IPS-11a (cell line): Measurements from ENCODE around the gene UBE3C.
"Not testable (repeated sequence)": the region's sequence is repeated elsewhere in the genome, so short reads cannot be mapped to it uniquely, and the experiment has no call there.

Source experiments
- H3K4me3 ChIP-seq: one replicate; pipeline ENCODE4 v1.5.1; 2013; ENCODE audit warnings: low read depth, low read length, control low read depth

UBE3C gene

DNA sequence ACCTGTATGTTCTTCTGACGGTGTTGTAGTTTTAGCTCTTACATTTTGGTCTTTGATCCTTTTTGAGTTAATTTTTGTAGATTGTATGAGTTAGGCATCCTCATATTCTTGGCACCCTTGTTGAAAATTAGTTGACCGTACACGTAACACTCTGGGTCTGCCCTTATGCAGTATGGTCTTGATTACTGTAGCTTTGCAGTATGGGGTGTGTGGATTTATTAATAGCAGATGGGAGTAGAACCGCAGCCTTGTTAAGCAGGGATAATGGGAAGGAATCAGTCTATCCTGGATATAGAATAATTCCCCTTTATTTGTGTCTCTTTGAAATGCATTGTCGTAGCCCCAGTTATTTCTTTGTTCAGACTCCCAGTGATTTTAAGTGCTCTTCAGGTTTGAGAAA is 95.5 kb downstream of the UBE3C start:
- H3K4me3 ChIP-seq = no peak overlapping the region

DNA sequence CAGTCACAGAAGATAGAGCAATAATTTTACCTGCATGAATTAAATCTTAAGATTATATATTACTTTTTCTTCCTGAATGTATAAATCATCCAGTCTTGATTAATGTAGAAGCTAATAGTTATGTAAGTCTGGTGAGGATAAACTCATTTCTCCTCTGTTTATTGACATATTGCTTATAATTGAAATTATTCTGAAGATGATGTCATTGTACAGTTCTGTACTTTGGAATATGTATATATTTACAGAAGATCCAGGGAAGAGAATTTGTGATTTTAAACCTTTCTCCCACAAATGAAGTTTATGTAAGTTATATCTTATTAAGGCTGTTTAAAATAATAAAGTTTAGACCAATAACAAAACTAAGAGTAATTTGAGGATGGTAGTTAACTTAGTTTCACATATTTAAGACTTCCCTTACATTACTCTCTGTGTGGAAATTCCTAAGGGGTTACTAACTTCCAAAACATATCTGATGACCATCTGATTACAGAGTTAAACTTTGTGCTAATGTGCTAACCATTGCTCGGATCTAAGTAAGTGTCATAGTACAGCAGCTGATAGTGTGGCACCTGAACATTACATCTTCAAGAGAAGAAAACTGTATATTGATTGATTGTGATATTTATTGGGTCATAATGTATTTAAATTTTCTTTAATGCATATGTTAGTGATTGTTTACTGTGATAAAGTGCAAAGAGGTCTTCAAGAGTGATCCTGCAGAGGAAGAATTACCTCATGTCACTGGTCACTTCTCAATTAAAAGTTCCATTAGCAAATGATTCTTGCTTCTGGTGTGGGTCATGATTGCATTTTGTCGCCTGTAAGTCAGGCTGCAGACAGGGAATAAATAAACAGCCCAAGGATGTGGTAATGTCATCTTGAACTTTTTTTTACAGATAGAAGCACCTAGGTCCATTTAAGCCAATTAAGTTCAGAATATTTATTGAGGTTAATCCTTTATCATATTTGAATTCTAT is 96.9 kb downstream of the UBE3C start:
- H3K4me3 ChIP-seq = no peak overlapping the region

DNA sequence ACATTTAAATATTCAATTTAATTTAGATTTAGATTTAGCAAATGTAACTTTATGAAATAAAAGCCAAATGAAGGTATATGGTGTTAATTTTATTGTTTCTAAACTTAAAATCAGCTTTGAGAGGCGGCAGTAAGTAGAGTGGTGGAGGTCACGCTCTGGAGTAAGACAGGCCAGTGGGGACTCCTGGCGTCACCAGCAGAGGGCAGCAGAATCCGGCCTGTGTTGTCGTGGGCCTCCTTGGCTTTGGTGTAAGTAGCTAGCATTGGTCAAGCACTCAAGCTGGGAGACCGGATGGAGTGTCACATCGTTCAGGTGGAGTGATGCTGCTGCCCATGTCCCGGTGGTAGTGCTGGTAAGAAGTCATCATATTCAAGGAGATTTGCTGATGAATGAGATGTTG is 99.4 kb downstream of the UBE3C start:
- H3K4me3 ChIP-seq = no peak overlapping the region

DNA sequence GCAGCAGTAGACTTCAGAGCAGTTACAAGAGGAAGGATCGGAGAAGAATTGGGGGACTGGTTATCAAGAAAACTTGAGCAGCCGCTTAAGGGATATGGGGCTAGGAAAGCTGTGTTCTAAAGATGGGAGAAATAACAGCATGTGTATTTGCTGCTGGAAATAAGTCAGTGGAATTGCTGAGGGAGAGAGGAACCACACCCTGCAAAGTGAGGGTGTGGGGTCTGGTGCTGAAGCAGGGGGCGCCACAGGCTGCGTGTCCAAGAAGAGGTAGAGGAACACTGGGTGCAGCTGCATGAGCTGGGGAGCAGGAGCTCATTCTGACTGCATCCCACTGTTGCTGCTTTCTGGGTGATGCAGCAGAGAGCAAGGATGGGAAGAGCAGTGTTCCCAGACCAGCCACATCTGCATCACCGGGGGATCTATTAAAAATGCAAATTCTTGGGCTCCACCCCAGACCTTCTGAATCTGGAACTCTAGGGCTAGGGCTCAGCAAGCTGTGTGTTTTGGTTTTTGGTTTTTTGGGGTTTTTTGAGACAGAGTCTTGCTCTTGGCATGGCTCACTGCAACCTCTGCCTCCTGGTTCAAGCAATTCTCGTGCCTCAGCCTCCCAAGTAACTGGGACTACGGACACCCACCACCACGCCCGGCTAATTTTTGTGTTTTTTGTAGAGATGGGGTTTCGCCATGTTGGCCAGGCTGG is 101.0 kb downstream of the UBE3C start:
- no peak overlapping the region for H3K4me3 ChIP-seq

DNA sequence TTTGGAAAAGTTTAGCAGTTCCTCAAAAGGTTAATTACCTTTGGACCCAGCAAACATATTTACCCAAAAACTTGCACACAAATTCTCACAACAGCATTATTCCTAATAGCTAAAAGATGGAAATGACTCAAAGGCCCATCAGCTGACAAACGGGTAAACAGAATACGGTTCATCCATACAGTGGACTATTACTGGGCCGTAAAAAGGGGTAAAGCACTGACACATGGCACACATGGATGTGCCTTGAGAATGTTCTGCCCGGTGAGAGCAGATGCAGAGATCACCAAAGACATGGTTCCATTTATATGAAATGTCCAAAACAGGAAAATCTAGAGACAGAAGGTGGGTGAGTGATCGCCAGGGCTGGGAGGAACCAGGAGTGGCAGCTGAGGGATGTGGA is 102.9 kb downstream of the UBE3C start:
- no peak overlapping the region for H3K4me3 ChIP-seq

DNA sequence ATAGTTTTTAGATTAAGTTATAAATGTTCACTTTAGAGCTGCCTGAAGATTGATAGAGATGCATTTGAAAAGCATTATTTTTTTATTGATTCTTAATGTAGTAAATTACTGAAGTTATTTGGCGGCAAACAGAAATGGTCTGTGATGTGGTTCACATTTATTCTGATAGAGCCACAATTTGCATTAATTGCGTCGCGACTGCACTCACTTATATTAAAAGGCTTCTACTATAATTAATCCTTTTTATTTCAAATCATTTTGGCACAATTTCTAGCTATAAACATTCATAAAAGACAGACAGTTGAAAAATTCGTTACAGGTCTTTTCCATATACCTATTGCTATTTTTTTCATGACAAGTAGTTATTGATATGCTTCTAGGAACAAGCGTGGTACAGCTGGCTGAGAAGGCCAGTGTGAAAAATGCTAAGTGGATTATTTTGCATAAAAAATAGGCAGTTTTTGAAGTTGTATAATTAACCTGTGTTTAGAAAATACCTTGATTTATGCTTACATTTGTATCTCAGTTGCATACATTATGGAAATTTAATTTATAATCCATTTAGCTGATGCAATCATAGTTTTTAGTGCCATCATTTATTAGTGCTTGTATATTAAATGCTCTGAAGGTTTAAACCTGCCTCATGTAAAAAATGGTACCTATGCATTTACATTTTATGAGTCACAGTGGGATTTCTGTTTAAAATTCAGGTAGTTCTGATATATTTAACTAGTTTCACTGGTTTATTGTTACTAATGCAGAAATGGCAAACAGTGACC is 106.0 kb downstream of the UBE3C start:
- H3K4me3 ChIP-seq = no peak overlapping the region

DNA sequence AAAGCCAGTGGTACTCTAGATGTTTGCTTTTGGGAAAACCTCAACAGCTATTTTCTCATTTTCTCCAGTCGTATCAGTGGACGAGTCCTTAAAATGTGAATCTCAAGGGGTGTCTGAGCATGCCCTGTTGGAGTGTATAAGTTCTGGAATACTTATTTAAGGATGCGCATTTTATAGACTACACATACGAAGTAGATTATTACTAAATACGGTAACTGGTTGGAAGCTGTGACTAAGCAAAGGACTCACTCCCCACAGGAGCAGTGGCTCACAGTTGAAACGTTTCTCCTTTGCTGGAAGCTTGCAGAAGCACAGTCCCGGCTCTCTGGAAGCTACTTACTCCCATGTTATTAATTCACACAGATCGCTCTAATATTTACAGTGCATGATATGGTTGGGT is 107.3 kb downstream of the UBE3C start:
- no peak overlapping the region for H3K4me3 ChIP-seq

DNA sequence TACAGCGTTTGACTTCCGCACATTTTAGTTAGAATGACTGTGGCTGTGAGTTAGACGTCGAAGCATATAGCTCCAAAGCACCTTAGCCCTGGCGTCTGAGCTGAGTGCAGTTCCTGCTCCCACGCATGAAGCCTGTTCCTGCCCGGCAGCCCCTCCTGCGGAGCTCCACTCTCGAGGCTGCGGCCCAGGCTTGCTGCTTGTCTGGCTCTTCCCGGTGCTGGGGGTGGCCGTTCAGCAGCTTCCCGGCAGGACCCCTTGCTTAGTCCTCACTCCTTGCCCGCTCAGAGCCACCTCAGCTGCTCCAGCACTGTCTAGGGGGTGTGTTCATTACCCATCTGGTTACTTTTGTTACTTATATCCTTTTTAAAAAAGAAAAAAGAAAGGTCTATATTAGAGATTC is 109.9 kb downstream of the UBE3C start:
- H3K4me3 ChIP-seq = no peak overlapping the region

DNA sequence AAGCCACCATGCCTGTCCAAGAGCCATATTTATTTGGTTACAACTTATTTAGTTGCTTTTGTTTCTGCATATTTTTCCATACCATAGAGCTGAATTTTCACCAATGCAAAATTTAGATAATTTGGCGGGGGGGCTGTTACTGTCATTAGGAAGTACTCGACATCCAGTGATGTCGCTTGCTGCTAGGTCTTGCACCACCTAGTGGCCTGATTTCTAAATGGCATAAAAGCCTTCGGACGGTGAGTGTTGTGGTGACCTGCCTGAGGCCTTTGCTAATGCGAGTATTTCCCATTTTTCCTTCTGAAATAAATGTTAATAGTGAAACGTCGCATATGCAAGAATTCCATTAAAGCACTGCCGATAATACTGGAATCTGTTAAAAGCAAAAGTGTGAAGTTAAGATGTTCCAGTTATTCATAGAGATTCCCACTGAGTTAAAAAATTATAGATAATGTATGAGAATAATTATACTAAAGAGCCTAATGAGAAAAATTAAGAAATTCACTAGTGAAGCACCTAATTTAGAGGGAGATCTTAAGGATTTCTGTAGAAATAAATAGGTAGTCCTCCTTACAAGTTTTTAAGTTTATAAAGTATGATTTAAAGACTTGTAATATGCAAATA is 112.0 kb downstream of the UBE3C start:
- no peak overlapping the region for H3K4me3 ChIP-seq

DNA sequence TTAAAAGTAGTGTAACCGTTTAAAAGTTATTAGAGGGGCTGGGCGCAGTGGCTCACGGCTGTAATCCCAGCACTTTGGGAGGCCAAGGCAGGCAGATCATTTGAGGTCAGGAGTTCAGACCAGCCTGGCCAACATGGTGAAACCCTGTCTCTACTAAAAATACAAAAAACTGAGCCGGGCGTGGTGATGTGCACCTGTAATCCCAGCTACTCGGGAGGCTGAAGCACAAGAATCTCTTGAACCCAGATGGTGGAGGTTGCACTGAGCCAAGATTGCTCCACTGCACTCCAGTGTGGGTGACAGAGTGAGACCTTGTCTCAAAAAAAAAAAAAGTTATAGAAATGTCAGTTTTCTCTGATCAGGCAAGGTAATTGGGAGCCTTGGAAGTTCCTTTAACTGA is 113.1 kb downstream of the UBE3C start:
- not testable (repeated sequence) for H3K4me3 ChIP-seq

DNA sequence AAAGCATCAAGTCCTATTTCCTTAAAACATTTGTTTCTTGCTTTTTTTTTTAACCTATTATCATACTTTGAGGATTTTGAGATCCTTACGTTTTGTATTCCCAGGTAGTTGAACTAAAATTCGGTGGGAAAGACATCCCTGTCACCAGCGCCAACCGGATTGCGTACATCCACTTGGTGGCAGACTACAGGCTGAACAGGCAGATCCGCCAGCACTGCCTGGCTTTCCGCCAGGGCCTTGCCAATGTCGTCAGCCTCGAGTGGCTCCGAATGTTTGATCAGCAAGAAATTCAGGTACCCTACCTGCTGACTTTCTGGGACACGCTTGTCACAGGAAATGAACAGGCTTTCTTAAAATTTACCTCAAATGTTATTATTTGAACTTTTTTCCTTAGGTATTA is 115.1 kb downstream of the UBE3C start:
- no peak overlapping the region for H3K4me3 ChIP-seq

DNA sequence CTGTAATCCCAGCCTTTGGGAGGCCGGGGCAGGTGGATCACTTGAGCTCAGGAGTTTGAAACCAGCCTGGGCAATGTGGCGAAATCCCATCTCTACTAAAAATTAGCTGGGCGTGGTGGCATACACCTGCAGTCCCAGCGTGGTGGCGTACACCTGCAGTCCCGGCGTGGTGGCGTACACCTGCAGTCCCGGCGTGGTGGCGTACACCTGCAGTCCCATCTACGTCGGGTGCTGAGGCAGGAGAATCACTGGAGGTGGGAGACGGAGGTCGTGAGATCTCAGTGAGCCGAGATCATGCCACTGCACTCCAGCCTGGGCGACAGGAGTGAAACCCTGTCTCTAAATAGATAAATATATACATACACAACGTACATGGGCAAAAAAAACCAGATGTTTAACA is 116.1 kb downstream of the UBE3C start:
- not testable (repeated sequence) for H3K4me3 ChIP-seq

DNA sequence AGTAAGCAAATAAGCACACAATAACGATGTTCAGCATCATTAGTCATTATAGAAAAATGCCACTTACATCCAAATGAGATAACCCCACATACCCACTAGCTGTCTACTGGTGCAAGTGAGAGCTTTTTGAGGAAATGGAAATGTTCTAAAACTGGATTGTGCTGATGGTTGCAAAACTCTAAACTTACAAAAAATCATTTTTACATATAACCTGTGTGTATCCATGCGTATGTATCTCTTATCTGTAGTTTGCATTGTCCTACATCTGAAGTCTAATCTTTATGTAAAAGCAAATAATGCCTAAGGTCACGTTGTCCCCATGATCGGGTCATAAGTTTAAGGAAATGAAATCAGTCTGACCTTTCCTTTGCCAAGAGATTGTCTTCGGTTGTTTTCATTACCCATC is 116.5 kb downstream of the UBE3C start:
- H3K4me3 ChIP-seq = no peak overlapping the region

DNA sequence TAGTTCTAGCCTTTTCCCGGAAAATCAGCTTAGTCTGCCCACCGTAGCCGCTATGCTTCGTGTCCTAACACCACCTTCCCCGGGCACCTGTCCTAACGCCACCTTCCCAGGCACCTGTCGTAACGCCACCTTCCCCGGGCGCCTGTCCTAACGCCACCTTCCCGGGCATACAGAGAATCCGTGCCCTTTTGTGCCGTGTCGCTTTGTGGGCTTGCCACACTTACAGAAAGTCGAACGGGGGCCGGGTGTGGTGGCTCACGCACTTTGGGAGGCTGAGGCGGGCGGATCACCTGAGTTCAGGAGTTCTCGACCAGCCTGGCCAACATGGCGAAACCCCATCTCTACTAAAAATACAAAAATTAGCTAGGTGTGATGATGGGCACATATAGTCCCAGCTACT is 124.4 kb downstream of the UBE3C start:
- H3K4me3 ChIP-seq = no peak overlapping the region

DNA sequence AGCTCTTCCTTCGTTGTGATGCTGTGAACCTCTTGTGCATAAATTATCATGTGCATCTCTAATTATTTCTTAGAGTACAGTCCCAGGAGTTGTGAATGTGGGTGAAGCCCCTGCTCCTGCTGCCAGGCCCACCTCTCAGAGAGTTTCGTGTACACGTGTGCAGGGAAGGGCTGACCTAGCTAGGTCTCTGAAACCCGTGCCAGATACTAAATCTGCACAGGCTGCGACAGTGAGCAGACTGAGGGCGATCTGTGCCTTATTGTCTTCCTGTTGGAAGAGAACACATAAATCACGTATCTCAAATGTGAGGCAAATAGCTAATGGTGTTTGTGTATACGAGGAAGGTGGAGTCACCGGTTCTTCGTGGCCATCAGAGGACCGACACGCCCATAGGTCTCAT is 126.3 kb downstream of the UBE3C start:
- H3K4me3 ChIP-seq = no peak overlapping the region

DNA sequence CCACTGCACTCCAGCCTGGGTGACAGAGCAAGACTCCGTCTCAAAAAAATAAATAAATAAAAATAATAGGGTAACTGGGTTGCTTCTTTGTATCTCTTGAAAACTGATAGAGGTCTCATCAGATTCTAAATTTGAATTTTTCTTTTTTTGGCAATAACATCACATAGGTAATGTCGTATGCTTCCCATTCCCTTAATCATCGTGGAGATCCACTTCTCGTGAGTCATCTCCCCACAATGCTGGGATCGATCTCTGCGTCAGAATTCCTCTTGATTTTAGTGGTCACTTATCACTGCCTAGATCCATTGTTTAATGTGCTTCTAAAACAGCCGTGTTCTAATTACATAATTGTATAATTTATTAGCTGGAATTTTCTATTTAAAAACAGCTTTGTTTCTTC is 127.5 kb downstream of the UBE3C start:
- H3K4me3 ChIP-seq = no peak overlapping the region

DNA sequence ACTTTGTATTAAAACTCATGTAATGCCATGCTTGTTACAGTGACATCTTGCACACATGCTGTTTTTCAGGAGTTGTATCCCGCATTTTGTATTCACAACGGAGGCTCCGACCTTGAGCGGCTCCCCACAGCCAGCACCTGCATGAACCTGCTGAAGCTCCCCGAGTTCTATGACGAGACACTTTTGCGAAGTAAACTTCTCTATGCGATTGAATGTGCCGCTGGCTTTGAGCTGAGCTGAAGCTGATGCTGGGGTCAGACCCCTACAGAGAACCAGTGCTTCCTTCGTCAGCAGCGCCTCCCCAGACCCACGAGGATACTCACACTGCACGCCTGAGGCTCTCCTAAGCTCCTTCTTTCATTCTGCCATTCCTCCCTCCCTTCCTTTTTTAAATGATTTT is 128.8 kb downstream of the UBE3C start:
- H3K4me3 ChIP-seq = no peak overlapping the region

DNA sequence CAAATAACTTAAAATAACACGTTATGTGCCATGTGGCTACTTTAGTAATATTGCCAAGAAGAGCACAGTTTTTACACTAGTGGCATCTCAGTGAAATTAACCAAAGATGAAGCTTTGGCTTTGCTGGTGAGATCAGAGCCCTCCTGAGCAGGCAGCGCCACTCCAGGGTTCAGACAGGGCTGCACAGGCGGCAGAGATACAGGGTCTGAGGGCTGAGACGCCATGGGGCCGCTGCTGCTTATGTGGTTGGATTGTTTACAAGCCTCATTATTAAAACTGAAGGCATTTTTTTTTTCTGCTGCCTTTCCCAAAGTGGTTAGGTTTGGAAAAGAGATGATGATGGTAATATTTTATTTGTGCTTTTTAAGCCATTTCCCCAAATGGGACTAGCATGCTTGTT is 129.2 kb downstream of the UBE3C start:
- no peak overlapping the region for H3K4me3 ChIP-seq

DNA sequence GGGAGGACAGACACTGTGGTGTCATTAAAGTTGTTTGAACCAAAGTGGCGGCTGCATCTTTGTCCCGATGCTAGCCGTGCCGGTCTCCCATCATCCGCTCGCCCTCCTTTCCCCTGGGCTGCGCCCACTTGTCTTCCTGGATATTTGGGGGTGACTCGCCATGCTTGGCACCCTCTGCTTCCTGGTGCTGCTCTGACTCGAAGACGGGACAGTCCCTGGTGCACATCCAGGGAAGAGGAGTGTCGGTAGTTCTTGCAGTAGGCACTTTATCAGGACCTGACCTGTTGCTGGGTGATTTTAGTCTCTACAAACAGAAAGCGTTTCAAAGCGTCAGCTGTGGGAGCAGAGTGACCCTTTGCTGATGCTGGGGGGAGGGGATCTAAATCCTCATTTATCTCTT is 129.8 kb downstream of the UBE3C start:
- no peak overlapping the region for H3K4me3 ChIP-seq

DNA sequence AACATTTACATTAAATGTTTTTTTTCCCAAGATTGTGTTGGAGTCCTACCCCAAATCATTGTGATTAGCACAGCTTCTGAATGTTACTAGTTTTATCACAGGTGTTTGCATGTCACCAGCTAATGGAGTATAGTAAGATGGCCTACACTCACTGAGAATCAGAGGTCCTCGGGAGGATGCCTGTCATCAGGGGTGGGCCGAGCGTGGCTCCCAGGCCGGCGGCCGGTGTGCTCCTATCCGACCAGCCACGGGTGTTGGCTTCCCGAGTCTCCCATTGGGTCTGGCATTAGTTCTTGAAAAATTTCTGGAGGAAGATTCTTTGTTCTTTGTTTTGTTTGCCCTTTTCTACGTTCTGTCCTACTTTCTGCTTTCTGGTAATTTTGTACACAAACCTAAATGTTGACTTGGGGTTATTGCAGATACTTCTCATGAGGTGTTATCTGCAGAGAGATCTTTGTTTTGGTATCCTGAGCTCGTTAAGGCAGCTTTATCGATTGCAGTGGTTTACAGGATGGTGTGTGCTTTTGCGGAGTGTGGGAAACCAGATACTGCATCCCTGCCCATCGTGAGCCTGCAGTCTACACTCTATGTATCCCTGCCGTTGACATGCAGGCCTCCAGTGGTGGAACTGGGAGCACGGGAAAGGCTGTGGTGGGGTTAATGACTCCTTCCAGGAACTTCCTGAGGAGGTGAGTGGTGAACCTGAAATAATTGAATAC is 130.8 kb downstream of the UBE3C start:
- no peak overlapping the region for H3K4me3 ChIP-seq

DNA sequence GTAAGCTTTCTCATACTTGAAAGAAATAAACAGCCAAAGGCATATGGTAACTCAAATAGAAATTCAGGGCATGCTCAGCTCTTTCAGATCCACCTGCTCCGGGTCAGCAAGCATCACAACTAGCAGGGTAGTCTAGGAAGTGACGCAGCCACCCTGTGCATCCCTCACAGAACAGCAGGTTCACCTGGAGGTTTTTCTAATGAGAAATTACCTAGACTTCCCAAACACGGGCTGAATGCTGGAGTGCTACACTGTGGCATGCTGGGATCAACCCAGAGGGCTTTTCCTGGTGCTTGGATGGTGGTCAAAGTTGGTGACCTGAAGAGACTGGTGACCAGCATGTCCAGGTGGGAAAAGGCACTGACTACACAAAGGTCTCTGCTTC is 131.3 kb downstream of the UBE3C start:
- no peak overlapping the region for H3K4me3 ChIP-seq
